ENCODE measurements around the gene PCDHA8.
"Not testable (repeated sequence)": the region's sequence is repeated elsewhere in the genome, so short reads cannot be mapped to it uniquely, and the experiment has no call there.

Gene PCDHA8

DNA sequence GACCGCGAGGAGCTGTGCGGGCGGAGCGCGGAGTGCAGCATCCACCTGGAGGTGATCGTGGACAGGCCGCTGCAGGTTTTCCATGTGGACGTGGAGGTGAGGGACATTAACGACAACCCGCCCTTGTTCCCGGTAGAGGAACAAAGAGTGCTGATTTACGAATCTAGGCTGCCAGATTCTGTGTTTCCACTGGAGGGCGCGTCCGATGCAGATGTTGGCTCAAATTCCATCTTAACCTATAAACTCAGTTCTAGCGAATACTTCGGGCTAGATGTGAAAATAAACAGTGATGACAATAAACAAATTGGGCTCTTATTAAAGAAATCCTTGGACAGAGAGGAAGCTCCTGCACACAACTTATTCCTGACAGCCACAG, 12.6 kb upstream of the PCDHA8 start:
- no peak for DNase-seq

DNA sequence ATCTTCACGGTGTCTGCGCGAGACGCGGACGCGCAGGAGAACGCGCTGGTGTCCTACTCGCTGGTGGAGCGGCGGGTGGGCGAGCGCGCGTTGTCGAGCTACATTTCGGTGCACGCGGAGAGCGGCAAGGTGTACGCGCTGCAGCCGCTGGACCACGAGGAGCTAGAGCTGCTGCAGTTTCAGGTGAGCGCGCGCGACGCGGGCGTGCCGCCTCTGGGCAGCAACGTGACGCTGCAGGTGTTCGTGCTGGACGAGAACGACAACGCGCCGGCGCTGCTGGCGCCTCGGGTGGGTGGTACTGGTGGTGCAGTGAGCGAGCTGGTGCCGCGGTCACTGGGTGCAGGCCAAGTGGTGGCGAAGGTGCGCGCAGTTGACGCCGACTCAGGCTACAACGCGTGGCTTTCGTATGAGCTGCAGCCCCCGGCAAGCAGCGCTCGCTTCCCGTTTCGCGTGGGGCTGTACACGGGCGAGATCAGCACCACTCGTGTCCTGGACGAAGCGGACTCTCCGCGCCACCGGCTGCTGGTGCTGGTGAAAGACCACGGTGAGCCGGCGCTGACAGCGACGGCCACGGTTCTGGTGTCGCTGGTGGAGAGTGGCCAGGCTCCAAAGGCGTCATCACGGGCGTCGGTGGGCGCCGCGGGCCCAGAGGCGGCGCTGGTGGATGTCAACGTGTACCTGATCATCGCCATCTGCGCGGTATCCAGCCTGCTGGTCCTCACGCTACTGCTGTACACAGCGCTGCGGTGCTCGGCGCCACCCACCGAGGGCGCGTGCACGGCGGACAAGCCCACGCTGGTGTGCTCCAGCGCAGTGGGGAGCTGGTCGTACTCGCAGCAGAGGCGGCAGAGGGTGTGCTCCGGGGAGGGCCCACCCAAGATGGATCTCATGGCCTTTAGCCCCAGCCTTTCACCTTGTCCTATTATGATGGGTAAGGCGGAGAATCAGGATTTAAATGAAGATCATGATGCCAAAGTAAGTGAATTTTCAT, 11.2 kb upstream of the PCDHA8 start:
- not testable (repeated sequence) for DNase-seq

DNA sequence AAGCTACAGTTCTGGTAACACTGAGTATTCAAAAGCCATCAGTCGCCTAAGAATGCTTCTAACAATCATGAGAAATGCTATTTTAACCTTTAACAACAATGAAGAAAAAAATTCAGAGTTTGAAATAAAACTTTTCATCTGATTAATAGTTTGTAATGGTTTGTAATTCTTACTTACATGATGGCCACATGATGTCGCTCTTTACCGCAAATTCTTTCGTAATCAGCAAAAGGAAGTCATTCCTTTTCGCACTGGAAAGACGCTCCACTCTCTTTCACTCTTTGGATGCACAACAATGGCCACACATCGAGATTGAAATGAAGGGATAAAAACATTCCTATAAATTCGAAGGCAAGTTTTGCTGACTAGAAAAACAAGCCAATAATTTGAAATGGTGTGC, 7.0 kb upstream of the PCDHA8 start, which contains the start of gene PCDHA7:
Gene PCDHA7 (plus strand): TSS at position 277 of the 400 bp plus-strand sequence. CDS start 115 bp downstream, at position 392.
- no peak for DNase-seq

DNA sequence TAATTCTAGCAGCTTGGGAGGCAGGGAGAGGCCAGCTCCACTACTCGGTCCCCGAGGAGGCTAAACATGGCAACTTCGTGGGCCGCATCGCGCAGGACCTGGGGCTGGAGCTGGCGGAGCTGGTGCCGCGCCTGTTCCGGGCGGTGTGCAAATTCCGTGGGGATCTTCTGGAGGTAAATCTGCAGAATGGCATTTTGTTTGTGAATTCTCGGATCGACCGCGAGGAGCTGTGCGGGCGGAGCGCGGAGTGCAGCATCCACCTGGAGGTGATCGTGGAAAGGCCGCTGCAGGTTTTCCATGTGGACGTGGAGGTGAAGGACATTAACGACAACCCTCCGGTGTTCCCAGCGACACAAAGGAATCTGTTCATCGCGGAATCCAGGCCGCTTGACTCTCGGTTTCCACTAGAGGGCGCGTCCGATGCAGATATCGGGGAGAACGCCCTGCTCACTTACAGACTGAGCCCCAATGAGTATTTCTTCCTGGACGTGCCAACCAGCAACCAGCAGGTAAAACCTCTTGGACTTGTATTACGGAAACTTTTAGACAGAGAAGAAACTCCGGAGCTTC, 6.5 kb upstream of the PCDHA8 start:
- not testable (repeated sequence) for DNase-seq

DNA sequence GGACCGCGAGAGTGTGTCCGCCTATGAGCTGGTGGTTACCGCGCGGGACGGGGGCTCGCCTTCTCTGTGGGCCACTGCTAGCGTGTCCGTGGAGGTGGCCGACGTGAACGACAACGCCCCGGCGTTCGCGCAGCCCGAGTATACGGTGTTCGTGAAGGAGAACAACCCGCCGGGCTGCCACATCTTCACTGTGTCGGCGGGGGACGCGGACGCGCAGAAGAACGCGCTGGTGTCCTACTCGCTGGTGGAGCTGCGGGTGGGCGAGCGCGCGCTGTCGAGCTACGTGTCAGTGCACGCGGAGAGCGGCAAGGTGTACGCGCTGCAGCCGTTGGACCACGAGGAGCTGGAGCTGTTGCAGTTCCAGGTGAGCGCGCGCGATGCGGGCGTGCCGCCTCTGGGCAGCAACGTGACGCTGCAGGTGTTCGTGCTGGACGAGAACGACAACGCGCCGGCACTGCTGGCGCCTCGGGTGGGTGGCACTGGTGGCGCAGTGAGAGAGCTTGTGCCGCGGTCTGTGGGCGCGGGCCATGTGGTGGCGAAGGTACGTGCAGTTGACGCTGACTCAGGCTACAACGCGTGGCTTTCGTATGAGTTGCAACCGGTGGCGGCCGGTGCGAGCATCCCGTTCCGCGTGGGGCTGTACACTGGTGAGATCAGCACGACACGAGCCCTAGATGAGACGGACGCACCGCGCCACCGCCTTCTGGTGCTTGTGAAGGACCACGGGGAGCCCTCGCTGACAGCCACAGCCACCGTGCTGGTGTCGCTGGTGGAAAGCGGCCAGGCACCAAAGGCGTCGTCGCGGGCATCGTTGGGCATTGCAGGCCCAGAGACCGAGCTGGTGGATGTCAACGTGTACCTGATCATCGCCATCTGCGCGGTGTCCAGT, 5.1 kb upstream of the PCDHA8 start:
- DNase-seq = no peak

DNA sequence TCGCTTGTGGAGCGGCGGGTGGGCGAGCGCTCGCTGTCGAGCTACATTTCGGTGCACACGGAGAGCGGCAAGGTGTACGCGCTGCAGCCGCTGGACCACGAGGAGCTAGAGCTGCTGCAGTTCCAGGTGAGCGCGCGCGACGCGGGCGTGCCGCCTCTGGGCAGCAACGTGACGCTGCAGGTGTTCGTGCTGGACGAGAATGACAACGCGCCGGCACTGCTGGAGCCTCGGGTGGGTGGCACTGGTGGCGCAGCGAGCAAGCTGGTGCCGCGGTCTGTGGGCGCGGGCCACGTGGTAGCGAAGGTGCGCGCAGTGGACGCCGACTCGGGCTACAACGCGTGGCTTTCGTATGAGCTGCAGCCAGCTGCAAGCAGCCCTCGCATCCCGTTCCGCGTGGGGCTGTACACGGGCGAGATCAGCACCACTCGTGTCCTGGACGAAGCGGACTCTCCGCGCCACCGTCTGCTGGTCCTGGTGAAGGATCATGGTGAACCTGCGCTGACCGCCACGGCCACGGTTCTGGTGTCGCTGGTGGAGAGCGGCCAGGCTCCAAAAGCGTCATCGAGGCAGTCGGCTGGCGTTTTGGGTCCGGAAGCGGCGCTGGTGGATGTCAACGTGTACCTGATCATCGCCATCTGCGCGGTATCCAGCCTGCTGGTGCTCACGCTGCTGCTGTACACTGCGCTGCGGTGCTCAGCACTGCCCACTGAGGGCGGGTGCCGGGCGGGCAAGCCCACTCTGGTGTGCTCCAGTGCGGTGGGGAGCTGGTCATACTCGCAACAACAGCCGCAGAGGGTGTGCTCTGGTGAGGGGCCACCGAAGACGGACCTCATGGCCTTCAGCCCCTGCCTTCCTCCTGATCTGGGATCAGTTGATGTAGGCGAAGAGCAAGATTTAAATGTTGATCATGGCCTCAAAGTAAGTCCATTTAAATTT, 2.1 kb downstream of the PCDHA8 start:
- no peak for DNase-seq

DNA sequence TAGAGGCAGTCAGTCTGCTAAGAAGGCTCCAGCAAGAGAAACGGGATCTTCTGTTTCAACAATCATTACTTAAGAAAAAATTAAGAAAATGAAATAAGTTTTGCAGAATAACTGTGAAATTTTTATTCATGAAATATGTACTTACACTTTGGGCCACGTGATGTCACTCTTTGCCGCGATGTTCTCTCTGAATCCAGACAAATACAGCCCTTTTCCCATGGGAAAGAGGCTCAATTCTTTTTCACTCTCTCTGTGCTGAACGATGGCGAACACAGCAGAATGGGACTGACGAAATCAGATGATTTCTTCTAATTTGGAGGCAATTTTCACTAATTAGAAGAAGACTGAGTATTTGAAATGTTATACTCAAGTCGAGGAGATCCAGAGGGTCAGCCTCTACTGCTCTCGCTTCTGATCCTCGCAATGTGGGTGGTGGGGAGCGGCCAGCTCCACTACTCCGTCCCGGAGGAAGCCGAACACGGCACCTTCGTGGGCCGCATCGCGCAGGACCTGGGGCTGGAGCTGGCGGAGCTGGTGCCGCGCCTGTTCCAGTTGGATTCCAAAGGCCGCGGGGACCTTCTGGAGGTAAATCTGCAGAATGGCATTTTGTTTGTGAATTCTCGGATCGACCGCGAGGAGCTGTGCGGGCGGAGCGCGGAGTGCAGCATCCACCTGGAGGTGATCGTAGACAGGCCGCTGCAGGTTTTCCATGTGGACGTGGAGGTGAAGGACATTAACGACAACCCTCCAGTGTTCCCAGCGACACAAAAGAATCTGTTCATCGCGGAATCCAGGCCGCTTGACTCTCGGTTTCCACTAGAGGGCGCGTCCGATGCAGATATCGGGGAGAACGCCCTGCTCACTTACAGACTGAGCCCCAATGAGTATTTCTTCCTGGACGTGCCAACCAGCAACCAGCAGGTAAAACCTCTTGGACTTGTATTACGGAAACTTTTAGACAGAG, 7.4 kb downstream of the PCDHA8 start, which contains the start of gene PCDHA9:
Gene PCDHA9 (plus strand): TSS at position 244 of the 964 bp plus-strand sequence. CDS start 114 bp downstream, at position 358.
- not testable (repeated sequence) for DNase-seq

DNA sequence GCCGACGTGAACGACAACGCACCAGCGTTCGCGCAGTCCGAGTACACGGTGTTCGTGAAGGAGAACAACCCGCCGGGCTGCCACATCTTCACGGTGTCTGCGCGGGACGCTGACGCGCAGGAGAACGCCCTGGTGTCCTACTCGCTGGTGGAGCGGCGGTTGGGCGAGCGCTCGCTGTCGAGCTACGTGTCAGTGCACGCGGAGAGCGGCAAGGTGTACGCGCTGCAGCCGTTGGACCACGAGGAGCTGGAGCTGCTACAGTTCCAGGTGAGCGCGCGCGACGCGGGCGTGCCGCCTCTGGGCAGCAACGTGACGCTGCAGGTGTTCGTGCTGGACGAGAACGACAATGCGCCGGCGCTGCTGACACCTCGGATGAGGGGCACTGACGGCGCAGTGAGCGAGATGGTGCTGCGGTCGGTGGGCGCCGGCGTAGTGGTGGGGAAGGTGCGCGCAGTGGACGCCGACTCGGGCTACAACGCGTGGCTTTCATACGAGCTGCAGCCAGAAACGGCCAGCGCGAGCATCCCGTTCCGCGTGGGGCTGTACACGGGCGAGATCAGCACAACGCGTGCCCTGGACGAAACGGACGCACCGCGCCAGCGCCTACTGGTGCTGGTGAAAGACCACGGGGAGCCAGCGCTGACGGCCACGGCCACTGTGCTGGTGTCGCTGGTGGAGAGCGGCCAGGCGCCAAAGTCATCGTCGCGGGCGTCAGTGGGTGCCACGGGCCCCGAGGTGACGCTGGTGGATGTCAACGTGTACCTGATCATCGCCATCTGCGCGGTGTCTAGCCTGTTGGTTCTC, 9.0 kb downstream of the PCDHA8 start:
- not testable (repeated sequence) for DNase-seq

DNA sequence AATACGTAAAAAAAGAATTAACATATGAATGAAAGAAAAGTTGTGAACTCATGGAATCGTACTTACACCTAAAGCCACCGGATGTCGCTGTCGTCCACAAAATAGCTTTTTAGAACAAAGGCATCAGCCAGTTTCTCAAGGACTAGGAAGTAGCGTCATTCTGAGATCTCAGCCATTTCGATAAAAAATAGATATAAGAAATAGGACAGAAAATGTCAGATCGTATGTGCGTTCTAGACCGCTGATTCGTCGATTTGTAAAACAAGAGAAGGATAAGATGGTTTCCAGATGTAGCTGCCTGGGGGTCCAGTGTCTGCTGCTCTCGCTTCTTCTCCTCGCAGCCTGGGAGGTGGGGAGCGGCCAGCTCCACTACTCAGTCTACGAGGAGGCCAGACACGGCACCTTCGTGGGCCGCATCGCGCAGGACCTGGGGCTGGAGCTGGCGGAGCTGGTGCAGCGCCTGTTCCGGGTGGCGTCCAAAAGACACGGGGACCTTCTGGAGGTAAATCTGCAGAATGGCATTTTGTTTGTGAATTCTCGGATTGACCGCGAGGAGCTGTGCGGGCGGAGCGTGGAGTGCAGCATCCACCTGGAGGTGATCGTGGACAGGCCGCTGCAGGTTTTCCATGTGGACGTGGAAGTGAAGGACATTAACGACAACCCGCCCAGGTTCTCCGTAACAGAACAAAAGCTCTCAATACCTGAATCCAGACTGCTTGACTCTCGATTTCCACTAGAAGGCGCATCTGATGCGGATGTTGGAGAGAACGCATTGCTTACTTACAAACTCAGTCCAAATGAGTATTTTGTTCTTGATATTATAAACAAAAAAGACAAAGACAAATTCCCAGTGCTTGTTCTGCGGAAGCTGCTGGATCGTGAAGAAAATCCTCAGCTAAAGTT, 15.0 kb downstream of the PCDHA8 start, which contains the start of gene PCDHA10:
Gene PCDHA10 (plus strand): TSS at position 126 of the 903 bp plus-strand sequence. CDS start 152 bp downstream, at position 278.
- DNase-seq = peak; percentile 0 to 4

DNA sequence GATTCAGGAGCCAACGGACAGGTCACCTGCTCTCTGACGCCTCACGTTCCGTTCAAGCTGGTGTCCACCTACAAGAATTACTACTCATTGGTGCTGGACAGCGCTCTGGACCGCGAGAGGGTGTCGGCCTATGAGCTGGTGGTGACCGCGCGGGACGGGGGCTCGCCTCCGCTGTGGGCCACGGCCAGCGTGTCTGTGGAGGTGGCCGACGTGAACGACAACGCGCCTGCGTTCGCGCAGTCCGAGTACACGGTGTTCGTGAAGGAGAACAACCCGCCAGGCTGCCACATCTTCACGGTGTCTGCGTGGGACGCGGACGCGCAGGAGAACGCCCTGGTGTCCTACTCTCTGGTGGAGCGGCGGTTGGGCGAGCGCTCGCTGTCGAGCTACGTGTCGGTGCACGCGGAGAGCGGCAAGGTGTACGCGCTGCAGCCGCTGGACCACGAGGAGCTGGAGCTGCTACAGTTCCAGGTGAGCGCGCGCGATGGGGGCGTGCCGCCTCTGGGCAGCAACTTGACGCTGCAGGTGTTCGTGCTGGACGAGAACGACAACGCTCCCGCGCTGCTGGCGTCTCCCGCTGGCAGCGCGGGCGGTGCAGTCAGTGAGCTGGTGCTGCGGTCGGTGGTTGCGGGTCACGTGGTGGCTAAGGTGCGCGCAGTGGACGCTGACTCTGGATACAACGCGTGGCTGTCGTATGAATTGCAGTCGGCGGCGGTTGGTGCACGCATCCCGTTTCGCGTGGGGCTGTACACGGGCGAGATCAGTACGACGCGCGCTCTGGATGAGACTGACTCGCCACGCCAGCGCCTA, 16.4 kb downstream of the PCDHA8 start:
- no peak for DNase-seq

DNA sequence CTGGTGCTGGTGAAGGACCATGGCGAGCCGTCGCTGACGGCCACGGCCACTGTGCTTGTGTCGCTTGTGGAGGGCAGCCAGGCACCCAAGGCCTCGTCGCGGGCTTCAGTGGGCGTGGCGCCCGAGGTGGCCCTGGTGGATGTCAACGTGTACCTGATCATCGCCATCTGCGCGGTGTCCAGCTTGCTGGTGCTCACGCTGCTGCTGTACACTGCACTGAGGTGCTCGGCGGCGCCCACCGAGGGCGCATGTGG, 16.9 kb downstream of the PCDHA8 start:
- DNase-seq = no peak

DNA sequence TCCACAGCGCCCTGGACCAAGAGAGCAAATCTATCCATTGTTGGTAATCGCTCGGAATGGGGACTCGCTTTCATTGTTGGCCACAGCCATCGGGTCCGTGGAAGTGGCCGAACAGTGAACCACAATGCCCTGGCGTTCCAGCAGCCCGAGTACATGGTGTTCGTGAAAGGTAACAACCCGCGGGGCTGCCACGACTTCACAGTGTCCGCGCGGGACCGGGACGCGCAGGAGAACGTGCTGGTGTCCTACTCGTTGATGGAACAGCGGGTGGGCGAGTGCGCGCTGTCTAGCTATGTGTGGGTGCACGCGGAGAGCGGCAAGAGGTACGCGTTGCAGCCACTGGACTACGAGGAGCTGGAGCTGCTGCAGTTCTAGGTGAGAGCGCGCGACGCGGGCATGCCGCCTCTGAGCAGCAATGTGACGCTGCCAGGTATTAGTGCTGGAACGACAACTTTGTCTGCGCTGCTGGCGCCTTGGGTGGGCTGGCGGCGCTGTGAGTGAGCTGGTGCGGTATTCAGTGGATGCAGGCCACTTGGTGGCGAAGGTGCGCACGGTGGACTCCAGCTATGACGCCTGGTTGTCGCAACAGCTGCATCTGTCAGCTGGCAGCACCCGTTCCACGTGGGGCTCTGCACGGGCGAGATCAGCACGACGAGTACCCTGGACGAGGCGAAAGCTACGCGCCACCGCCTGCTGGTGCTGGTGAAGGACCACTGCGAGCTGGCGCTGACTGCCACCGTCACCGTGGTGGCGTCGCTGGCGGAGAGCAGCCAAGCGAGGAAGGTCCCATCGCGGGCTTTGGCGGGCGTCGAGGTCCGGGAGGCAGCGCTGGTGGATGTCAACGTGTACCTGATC, 21.7 kb downstream of the PCDHA8 start:
- no peak for DNase-seq

DNA sequence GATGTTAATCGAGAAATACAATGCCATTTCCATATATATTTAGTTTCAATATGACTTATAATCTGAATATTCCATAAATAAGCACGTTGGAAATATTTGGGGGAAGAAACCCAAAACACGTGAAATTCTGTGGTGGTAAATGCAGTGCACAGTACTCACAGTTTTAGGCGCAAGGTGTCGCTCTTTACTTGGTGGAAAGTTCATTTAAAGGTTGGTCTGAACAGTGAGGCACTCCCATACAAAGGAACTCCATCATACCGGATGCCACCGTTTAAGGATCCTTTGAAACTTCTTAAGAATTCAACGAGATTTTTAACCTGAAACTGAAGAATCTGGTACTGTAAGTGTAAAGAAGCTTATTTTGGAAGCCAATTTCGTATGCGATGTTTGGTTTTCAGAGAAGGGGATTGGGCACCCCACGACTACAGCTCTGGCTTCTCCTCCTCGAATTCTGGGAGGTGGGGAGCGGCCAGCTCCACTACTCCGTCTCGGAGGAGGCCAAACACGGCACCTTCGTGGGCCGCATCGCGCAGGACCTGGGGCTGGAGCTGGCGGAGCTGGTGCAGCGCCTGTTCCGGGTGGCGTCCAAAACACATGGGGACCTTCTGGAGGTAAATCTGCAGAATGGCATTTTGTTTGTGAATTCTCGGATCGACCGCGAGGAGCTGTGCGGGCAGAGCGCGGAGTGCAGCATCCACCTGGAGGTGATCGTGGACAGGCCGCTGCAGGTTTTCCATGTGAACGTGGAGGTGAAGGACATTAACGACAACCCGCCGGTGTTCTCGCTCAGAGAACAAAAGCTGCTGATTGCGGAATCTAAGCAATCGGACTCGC, 28.0 kb downstream of the PCDHA8 start, which contains the start of gene PCDHA11:
Gene PCDHA11 (plus strand): TSS at position 237 of the 834 bp plus-strand sequence. CDS start 147 bp downstream, at position 384.
- DNase-seq = no peak

DNA sequence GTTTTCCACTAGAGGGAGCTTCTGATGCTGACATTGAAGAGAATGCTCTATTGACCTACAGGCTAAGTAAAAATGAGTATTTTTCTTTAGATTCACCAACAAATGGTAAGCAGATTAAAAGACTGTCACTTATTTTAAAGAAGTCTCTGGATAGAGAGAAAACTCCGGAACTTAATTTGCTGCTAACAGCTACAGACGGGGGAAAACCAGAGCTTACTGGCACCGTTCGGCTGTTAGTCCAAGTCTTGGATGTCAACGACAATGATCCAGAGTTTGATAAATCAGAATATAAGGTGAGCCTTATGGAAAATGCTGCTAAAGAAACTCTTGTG, 28.5 kb downstream of the PCDHA8 start:
- no peak for DNase-seq
